ENCODE data around the gene SNORC.

SNORC gene

GRCh38 chr2:232926431-232926939, 56.4 kb downstream of the SNORC start:
- DNase-seq (ENCODE audit: low spot score), result no peak

- no peak for DNase-seq (ENCODE audit: low spot score)
Measured at GRCh38 chr2:232927032-232927792, 57.1 kb downstream of the SNORC start.

- DNase-seq (ENCODE audit: low spot score), result no peak
Measured at GRCh38 chr2:232927793-232928550, 57.9 kb downstream of the SNORC start.
